WTC11 (cell line): ENCODE data around the gene WLS. TPM values are rescaled to one million over a fixed set of nuclear protein-coding genes. Genes with fewer than 3 reads are reported as not detected.

ENCODE experiments used
- ATAC-seq: fragments of 200-7000 bp; cut with Tn5 transposase; 2 replicates; pipeline ENCODE4 v1.10.0; 2021; ENCODE audit warnings: mild to moderate bottlenecking, moderate library complexity
- CTCF ChIA-PET: fragments of 300-600 bp; sonication (Branson Sonifier 250); formaldehyde crosslinking; loops from one replicate; lab custom pipeline; 2021; ENCODE audit warnings: antibody characterized with exemption; lab: Charles Lee
- POLR2A ChIA-PET: fragments of 350-600 bp; sonication (Branson Sonifier 250); formaldehyde crosslinking; loops from one replicate; lab custom pipeline; 2021; ENCODE audit warnings: antibody characterized with exemption; lab: Charles Lee
- DNase-seq: peaks from one replicate; pipeline ENCODE4 v3.0.0; 2021; ENCODE audit warnings: low spot score
- H3K27ac Mint-ChIP-seq: 2 replicates; pipeline ENCODE4 v1.8.0; 2021; ENCODE audit warnings: mixed read lengths
- H3K27me3 Mint-ChIP-seq: 2 replicates; pipeline ENCODE4 v1.8.0; 2021; ENCODE audit warnings: low read depth, mild to moderate bottlenecking, moderate library complexity, mixed read lengths
- H3K36me3 Mint-ChIP-seq: 2 replicates; pipeline ENCODE4 v1.8.0; 2021; ENCODE audit warnings: mixed read lengths
- H3K4me1 Mint-ChIP-seq: 2 replicates; pipeline ENCODE4 v1.8.0; 2022; ENCODE audit warnings: mixed read lengths
- H3K4me3 Mint-ChIP-seq: 2 replicates; pipeline ENCODE4 v1.8.0; 2021; ENCODE audit warnings: mild to moderate bottlenecking, moderate library complexity, mixed read lengths
- H3K9me3 Mint-ChIP-seq: 2 replicates; pipeline ENCODE4 v1.8.0; 2021; ENCODE audit warnings: mixed read lengths
- ARID4B ChIP-seq: sonication (generic); formaldehyde crosslinking; IDR thresholded peaks from 2 replicates; pipeline ENCODE4 v1.8.0; 2023; ENCODE audit warnings: missing genetic modification reagents, mild to moderate bottlenecking, borderline replicate concordance
- ATF3 ChIP-seq: sonication (generic); formaldehyde crosslinking; conservative IDR thresholded peaks from 2 replicates; pipeline ENCODE4 v1.8.1; 2022; ENCODE audit warnings: mild to moderate bottlenecking, missing genetic modification reagents
- ETV6 ChIP-seq: sonication (generic); formaldehyde crosslinking; IDR thresholded peaks from 2 replicates; pipeline ENCODE4 v1.8.1; 2022; ENCODE audit warnings: mild to moderate bottlenecking, missing genetic modification reagents
- GRHL2 ChIP-seq: fragments of 250-450 bp; sonication (Bioruptor Pico); IDR thresholded peaks from 2 replicates; pipeline ENCODE4 v1.8.0; 2022; ENCODE audit warnings: mild to moderate bottlenecking, moderate library complexity; ENCODE audit not compliant: insufficient replicate concordance, severe bottlenecking
- NR1H2 ChIP-seq: sonication (generic); formaldehyde crosslinking; IDR thresholded peaks from 2 replicates; pipeline ENCODE4 v1.9.0; 2021; ENCODE audit warnings: mild to moderate bottlenecking, moderate library complexity, missing genetic modification reagents
- OVOL2 ChIP-seq: fragments of 250-450 bp; sonication (Bioruptor Pico); IDR thresholded peaks from 2 replicates; pipeline ENCODE4 v1.9.0; 2021; ENCODE audit warnings: mild to moderate bottlenecking, borderline replicate concordance
- PRDM15 ChIP-seq: sonication (generic); formaldehyde crosslinking; IDR thresholded peaks from 2 replicates; pipeline ENCODE4 v1.8.0; 2022; ENCODE audit warnings: missing genetic modification reagents
- PREB ChIP-seq: sonication (generic); formaldehyde crosslinking; IDR thresholded peaks from 2 replicates; pipeline ENCODE4 v1.8.1; 2022; ENCODE audit warnings: mild to moderate bottlenecking, missing genetic modification reagents, moderate library complexity, borderline replicate concordance
- ZNF281 ChIP-seq: sonication (generic); formaldehyde crosslinking; IDR thresholded peaks from 2 replicates; pipeline ENCODE4 v1.8.0; 2023; ENCODE audit warnings: mild to moderate bottlenecking, missing genetic modification reagents
- ZNF416 ChIP-seq: fragments of 250-450 bp; sonication (Bioruptor Pico); IDR thresholded peaks from 2 replicates; pipeline ENCODE4 v1.9.0; 2021; ENCODE audit warnings: mild to moderate bottlenecking, inconsistent platforms
- total RNA-seq: library from RNA; stranded (reverse); gene quantifications from 3 replicates; pipeline ENCODE4 v1.2.3, GENCODE V29; 2021

WLS gene
- total RNA-seq, 1 experiment from 2014 or later: 4.5 TPM

GRCh38 chr1:68128820-68129219 is 103.5 kb downstream of the WLS start:
- CTCF ChIA-PET: interaction anchor here (1.0 to 2.8 kb wide), 4 partner anchors 8 to 275 kb away, joined by 3 to 15 read pairs (median 4); no protein-coding TSS in a partner anchor

GRCh38 chr1:68128157-68128556 is 104.2 kb downstream of the WLS start:
- ChIA-PET POLR2A (no interaction called here), CTCF (interaction anchor here (1.0 to 2.8 kb wide), 4 partner anchors 8 to 274 kb away, joined by 3 to 15 read pairs (median 4); no protein-coding TSS in a partner anchor)
- TF ChIP-seq PREB (no peak), OVOL2 (no peak), ZNF416 (CRISPR knock-in tag) (no peak), GRHL2 (no peak)
- no peaks in the 10 kb centered on the region; the same call in 1 of the 2 replicates for H3K27me3 Mint-ChIP-seq
- peak; percentile 39 for ATAC-seq
- no peaks in the 10 kb centered on the region for H3K36me3 Mint-ChIP-seq
- H3K9me3 Mint-ChIP-seq: no peaks in the 10 kb centered on the region
- H3K4me1 Mint-ChIP-seq: peaks cover 17% of the 10 kb centered on the region
- H3K4me3 Mint-ChIP-seq: no peak overlapping the region
- H3K27ac Mint-ChIP-seq: no peak overlapping the region
- DNase-seq: no peak

More at GRCh38 chr1:68128820-68129219, 103.5 kb downstream of the WLS start:
- Mint-ChIP-seq H3K4me1 (peaks cover 17% of the 10 kb centered on the region), H3K36me3 (no peaks in the 10 kb centered on the region), H3K27ac (no peak overlapping the region), H3K27me3 (no peaks in the 10 kb centered on the region; the same call in none of the 2 replicates), H3K4me3 (no peak overlapping the region), H3K9me3 (no peaks in the 10 kb centered on the region)
- ATAC-seq (no peak), DNase-seq (no peak)
- POLR2A ChIA-PET: no interaction called here
- TF ChIP-seq ZNF281 (CRISPR knock-in tag) (no peak), PREB (no peak)

GRCh38 chr1:68121536-68121935 is 110.8 kb downstream of the WLS start:
- no peak for TF ChIP-seq ATF3
- TF ChIP-seq GRHL2: no peak
- no peak for TF ChIP-seq PRDM15 (CRISPR knock-in tag)
- TF ChIP-seq ETV6 (CRISPR knock-in tag): no peak
- TF ChIP-seq NR1H2 (CRISPR knock-in tag): no peak
- no peak for TF ChIP-seq ARID4B (CRISPR knock-in tag)
- ChIA-PET CTCF (interaction anchor here (1.1 to 2.9 kb wide), 6 partner anchors 8 to 224 kb away, joined by 3 to 75 read pairs (median 20); no protein-coding TSS in a partner anchor), POLR2A (interaction anchor here (1.2 kb wide), 1 partner anchor 20 kb away, joined by 3 read pairs; no protein-coding TSS in a partner anchor)
- DNase-seq (no peak), ATAC-seq (no peak)
- no peaks in the 10 kb centered on the region for H3K9me3 Mint-ChIP-seq
- H3K27ac Mint-ChIP-seq: no peak overlapping the region
- H3K27me3 Mint-ChIP-seq: no peaks in the 10 kb centered on the region
- H3K36me3 Mint-ChIP-seq: no peaks in the 10 kb centered on the region
- 0 out of 2 replicates have a peak, but pooled peaks cover 5% of the 10 kb centered on the region for H3K4me1 Mint-ChIP-seq
- H3K4me3 Mint-ChIP-seq: no peak overlapping the region
